RPMI8226 (cell line): ENCODE measurements around the gene TUFT1.
"Not testable (repeated sequence)": the region's sequence is repeated elsewhere in the genome, so short reads cannot be mapped to it uniquely, and the experiment has no call there.

ENCODE experiments used
- DNase-seq: peaks from one replicate; pipeline ENCODE4 v3.0.0-alpha.2; 2015

The TUFT1 gene

GRCh38 chr1:151581921-151582320 is 41.8 kb downstream of the TUFT1 start:
- no peak for DNase-seq

GRCh38 chr1:151583796-151584195 is 43.7 kb downstream of the TUFT1 start:
- peak; percentile 27 for DNase-seq

GRCh38 chr1:151584278-151584677 is 44.2 kb downstream of the TUFT1 start:
- no peak for DNase-seq

GRCh38 chr1:151584780-151585179 is 44.7 kb downstream of the TUFT1 start:
- DNase-seq, result no peak

- peak; percentile 46 for DNase-seq
These were observed 45.5 kb downstream of the TUFT1 start for GRCh38 chr1:151585622-151586021.

- no peak for DNase-seq
These were observed 50.9 kb downstream of the TUFT1 start for GRCh38 chr1:151590961-151591360.

GRCh38 chr1:151593730-151594129 is 53.6 kb downstream of the TUFT1 start:
- DNase-seq, result no peak

GRCh38 chr1:151594143-151594625 is 54.1 kb downstream of the TUFT1 start:
- DNase-seq, result peak; percentile 92

- DNase-seq, result no peak
These were observed 56.3 kb downstream of the TUFT1 start for GRCh38 chr1:151596166-151596953.

GRCh38 chr1:151602550-151602949 is 62.4 kb downstream of the TUFT1 start:
- not testable (repeated sequence) for DNase-seq

GRCh38 chr1:151604291-151604690 is 64.2 kb downstream of the TUFT1 start:
- no peak for DNase-seq

- no peak for DNase-seq
These were observed 66.3 kb downstream of the TUFT1 start for GRCh38 chr1:151606384-151606783.

- no peak for DNase-seq
These were observed 66.7 kb downstream of the TUFT1 start for GRCh38 chr1:151606857-151607256.

GRCh38 chr1:151610142-151610541 is 70.0 kb downstream of the TUFT1 start:
- no peak for DNase-seq

- DNase-seq, result no peak
These were observed 71.2 kb downstream of the TUFT1 start for GRCh38 chr1:151611288-151611790.

- DNase-seq, result peak; percentile 94
These were observed 71.9 kb downstream of the TUFT1 start, which contains the start of gene SNX27 for GRCh38 chr1:151611832-151612500. SNX27 (plus strand) TSS chr1:151612050; CDS start chr1:151612202, 152 bp downstream.

- DNase-seq, result peak; percentile 33
These were observed 72.6 kb downstream of the TUFT1 start for GRCh38 chr1:151612501-151613281.

GRCh38 chr1:151613282-151613780 is 73.2 kb downstream of the TUFT1 start:
- no peak for DNase-seq

- no peak for DNase-seq
These were observed 75.8 kb downstream of the TUFT1 start for GRCh38 chr1:151615711-151616504.

GRCh38 chr1:151616505-151616849 is 76.4 kb downstream of the TUFT1 start:
- no peak for DNase-seq

GRCh38 chr1:151618003-151618402 is 77.9 kb downstream of the TUFT1 start:
- no peak for DNase-seq

GRCh38 chr1:151618470-151618869 is 78.4 kb downstream of the TUFT1 start:
- DNase-seq, result no peak
